ENCODE results near the gene CPEB1. TPM values are rescaled to one million over a fixed set of nuclear protein-coding genes. Genes with fewer than 3 reads are reported as not detected.

The CPEB1 gene
- total and polyA plus RNA-seq, 2 donors from 2014 or later, result 1.4 to 1.6 TPM

DNA sequence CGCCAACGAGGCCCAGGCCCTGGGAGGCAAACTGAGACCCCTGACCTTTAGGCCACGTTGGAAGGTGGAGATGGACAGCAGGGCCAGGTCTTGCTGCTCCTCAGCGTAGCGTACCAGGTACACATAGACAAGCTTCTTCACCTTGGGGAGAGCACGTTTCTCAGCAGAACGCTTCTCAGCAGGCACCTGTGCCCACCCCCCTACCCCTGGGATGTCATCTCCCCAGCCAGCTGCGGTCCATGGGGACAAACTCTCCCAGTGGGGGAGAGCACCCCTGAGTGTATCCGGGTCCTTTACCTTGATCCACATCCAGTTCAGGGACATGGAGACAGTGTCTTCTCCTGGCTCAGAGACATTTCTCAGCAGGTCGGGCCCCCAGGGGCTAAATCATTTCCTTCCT, 41.5 kb upstream of the CPEB1 start:
- no peaks in the 10 kb centered on the region for H3K9me3 ChIP-seq (ENCODE audit: control insufficient read depth in 2 of 3, insufficient read depth in 1 of 3, low read length in 3 of 3)
- DNase-seq, result no peak
- H3K4me1 ChIP-seq (ENCODE audit: control insufficient read depth in 2 of 3, insufficient read depth in 2 of 3, low read depth in 1 of 3, low read length in 3 of 3), result no peaks in the 10 kb centered on the region
- FAIRE-seq, result no peak
- H3K27ac ChIP-seq (ENCODE audit: low read depth in 2 of 2, low read length in 2 of 2), result no peak overlapping the region
- no peaks in the 10 kb centered on the region for H3K27me3 ChIP-seq (ENCODE audit: control insufficient read depth, insufficient read depth, low read length)
- no peak overlapping the region for H3K4me3 ChIP-seq (ENCODE audit: low read length in 3 of 3)
- no peaks in the 10 kb centered on the region for H3K36me3 ChIP-seq (ENCODE audit: control insufficient read depth in 2 of 3, insufficient read depth in 3 of 3, low read length in 3 of 3)
- H3K9ac ChIP-seq (ENCODE audit: low read length in 3 of 3), result no peak overlapping the region
- intact Hi-C loops (cut with DNase I), result no loop called here
- TF ChIP-seq CTCF (IDR thresholded peaks at IDR 0.05; ENCODE audit: borderline replicate concordance, extremely low read depth, insufficient read depth), result no peak

DNA sequence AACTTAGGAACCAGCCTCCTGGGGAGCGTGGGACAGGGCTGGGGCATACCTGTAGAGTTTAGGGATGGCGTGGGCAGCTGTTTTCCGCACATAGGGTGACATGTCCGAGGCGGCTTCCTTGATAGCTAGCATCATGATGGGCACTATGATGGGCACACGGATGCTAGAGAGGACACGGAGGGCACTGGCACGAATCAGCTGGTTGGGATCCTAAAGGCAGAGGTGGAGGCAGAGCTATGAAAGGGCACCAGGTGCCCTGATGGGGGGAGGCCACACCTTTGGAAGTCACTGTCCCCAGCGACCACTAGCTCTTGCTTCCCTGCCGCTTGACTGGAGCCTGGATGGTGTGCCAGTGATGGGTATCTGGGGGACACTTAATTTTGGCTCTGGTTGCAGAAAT, 34.2 kb upstream of the CPEB1 start:
- Histone ChIP-seq H3K9me3 (ENCODE audit: control insufficient read depth in 2 of 3, insufficient read depth in 1 of 3, low read length in 3 of 3) (no peaks in the 10 kb centered on the region), H3K27me3 (ENCODE audit: control insufficient read depth, insufficient read depth, low read length) (peaks cover 5% of the 10 kb centered on the region), H3K4me1 (ENCODE audit: control insufficient read depth in 2 of 3, insufficient read depth in 2 of 3, low read depth in 1 of 3, low read length in 3 of 3) (no peaks in the 10 kb centered on the region), H3K36me3 (ENCODE audit: control insufficient read depth in 2 of 3, insufficient read depth in 3 of 3, low read length in 3 of 3) (no peaks in the 10 kb centered on the region), H3K9ac (ENCODE audit: low read length in 3 of 3) (peak overlapping the region in 1 of 3 donors; percentile 61), H3K27ac (ENCODE audit: low read depth in 2 of 2, low read length in 2 of 2) (no peak overlapping the region), H3K4me3 (ENCODE audit: low read length in 3 of 3) (peak overlapping the region in 1 of 3 donors; percentile 77)
- intact Hi-C loops (cut with DNase I), result no loop called here
- no peak for FAIRE-seq
- no peak for TF ChIP-seq CTCF (IDR thresholded peaks at IDR 0.05; ENCODE audit: borderline replicate concordance, extremely low read depth, insufficient read depth)
- no peak for DNase-seq

DNA sequence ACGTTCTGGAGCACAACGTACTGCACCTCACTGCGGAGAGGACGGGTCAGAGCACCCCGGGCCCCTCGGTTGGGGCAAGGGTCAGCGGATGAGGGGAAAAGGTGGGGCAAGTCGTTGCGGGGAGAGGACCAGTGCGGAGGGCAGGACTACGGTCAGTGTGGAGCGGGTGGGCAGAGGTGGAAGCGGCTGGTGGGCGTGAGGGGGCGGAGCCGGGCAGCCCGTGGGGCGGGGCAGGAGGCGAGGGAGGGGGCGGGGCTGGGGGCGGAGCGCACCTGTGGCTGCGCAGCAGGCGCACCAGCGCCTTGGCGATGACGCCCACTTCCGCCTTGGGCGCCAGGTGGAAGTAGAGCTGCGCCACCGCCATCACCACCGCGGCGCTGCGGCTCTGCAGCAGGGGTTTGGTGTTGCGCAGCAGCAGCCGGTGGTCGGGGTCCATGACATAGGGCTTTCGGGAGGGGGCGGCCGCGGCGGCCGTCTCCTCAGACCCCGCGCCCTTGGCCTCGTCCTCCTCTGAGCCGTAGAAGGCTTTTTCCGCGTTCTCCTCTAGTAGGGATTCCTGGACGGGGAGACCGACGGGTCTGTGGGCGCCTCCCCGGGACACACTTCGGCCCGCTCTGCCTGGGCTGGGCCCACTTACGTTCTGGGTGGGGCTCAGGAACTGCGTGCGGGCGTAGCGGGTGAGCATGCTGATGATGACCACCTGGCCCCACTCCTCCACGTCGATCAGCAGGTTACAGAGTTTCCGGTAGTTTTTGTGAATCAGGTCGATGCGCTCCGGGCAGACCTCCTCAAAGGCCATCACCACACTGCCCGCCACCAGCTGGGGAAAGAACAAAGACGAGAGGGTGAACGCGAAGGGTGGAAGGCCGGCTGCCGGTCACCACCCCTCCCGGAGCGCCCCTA, 33.3 kb upstream of the CPEB1 start:
- DNase-seq (peak; percentile 90 to 93 (median 92)), FAIRE-seq (no peak)
- Histone ChIP-seq H3K4me3 (ENCODE audit: low read length in 3 of 3) (peak overlapping the region; percentile 36 to 77 (median 56)), H3K9ac (ENCODE audit: low read length in 3 of 3) (peak overlapping the region in 2 of 3 donors; percentile 22 to 61), H3K9me3 (ENCODE audit: control insufficient read depth in 2 of 3, insufficient read depth in 1 of 3, low read length in 3 of 3) (no peaks in the 10 kb centered on the region), H3K27me3 (ENCODE audit: control insufficient read depth, insufficient read depth, low read length) (peaks cover 5% of the 10 kb centered on the region), H3K4me1 (ENCODE audit: control insufficient read depth in 2 of 3, insufficient read depth in 2 of 3, low read depth in 1 of 3, low read length in 3 of 3) (no peaks in the 10 kb centered on the region), H3K27ac (ENCODE audit: low read depth in 2 of 2, low read length in 2 of 2) (no peak overlapping the region), H3K36me3 (ENCODE audit: control insufficient read depth in 2 of 3, insufficient read depth in 3 of 3, low read length in 3 of 3) (no peaks in the 10 kb centered on the region)
- intact Hi-C loops (cut with DNase I), result no loop called here
- TF ChIP-seq CTCF (IDR thresholded peaks at IDR 0.05; ENCODE audit: borderline replicate concordance, extremely low read depth, insufficient read depth), result peak; percentile 11
